CD4-positive, alpha-beta T cell (primary cell): ENCODE results near the gene LSR. TPM values are rescaled to one million over a fixed set of nuclear protein-coding genes. Genes with fewer than 3 reads are reported as not detected.
A peak's percentile ranks its signal among the peaks of the same experiment; 100 is the strongest.

Source experiments
- ATAC-seq: fragments of 200-7000 bp; cut with Tn5 transposase; one replicate; pipeline ENCODE4 v1.10.0; 2022; ENCODE audit warnings: mild to moderate bottlenecking; ENCODE audit not compliant: poor library complexity
- CTCF ChIA-PET: fragments of 350-600 bp; sonication (Branson Sonifier 250); formaldehyde crosslinking; loops from one replicate; lab custom pipeline; 2021; ENCODE audit warnings: antibody characterized with exemption, inconsistent platforms; lab: Charles Lee
- POLR2A ChIA-PET: fragments of 350-600 bp; sonication (Branson Sonifier 250); formaldehyde crosslinking; loops from one replicate; lab custom pipeline; 2021; ENCODE audit warnings: antibody characterized with exemption, inconsistent platforms; lab: Charles Lee
- DNase-seq, 14 experiments: peaks; one replicate each; pipeline ENCODE4 v3.0.0-alpha.2; 2013 to 2020; ENCODE audit warnings: mixed read lengths in 2 of 14
- H3K27ac ChIP-seq, 2 donors: one replicate each; pipeline versions ENCODE4 v1.5.1 to v1.7.0; 2013; ENCODE audit warnings: low read length in 2 of 2, low read depth in 1 of 2, mild to moderate bottlenecking in 1 of 2
- H3K27me3 ChIP-seq, 2 experiments: 1 replicate in 1 of 2; 2 replicates in 1 of 2; pipeline versions ENCODE4 v1.6.1 to v1.7.0; 2013; ENCODE audit warnings: low read length in 2 of 2, control low read depth in 1 of 2, mild to moderate bottlenecking in 1 of 2, moderate library complexity in 1 of 2; ENCODE audit not compliant: insufficient read depth in 2 of 2, control insufficient read depth in 1 of 2
- H3K36me3 ChIP-seq: one replicate; pipeline ENCODE4 v1.6.1; 2013; ENCODE audit warnings: low read length, control low read depth; ENCODE audit not compliant: insufficient read depth
- H3K4me1 ChIP-seq: one replicate; pipeline ENCODE4 v1.6.1; 2013; ENCODE audit warnings: low read length, control low read depth; ENCODE audit not compliant: insufficient read depth
- H3K4me3 ChIP-seq: one replicate; pipeline ENCODE4 v1.5.1; 2013; ENCODE audit warnings: mild to moderate bottlenecking, low read length, moderate library complexity
- H3K9me3 ChIP-seq, 2 experiments: 1 replicate in 1 of 2; 2 replicates in 1 of 2; pipeline versions ENCODE4 v1.6.1 to v1.7.0; 2013; ENCODE audit warnings: low read length in 2 of 2, mild to moderate bottlenecking in 2 of 2, control low read depth in 1 of 2, moderate library complexity in 1 of 2; ENCODE audit not compliant: control insufficient read depth in 1 of 2, insufficient read depth in 1 of 2
- H3K27ac Mint-ChIP-seq: one replicate; pipeline ENCODE4 v1.8.0; 2020; ENCODE audit warnings: mixed read lengths
- H3K27me3 Mint-ChIP-seq: one replicate; pipeline ENCODE4 v1.8.0; 2021; ENCODE audit warnings: mixed read lengths
- H3K36me3 Mint-ChIP-seq: one replicate; pipeline ENCODE4 v1.8.0; 2021; ENCODE audit warnings: low read depth, mixed read lengths
- H3K4me1 Mint-ChIP-seq: one replicate; pipeline ENCODE4 v1.8.0; 2021; ENCODE audit warnings: low read depth, mixed read lengths
- H3K4me3 Mint-ChIP-seq: one replicate; pipeline ENCODE4 v1.8.0; 2020; ENCODE audit warnings: mild to moderate bottlenecking, mixed read lengths
- H3K9me3 Mint-ChIP-seq: one replicate; pipeline ENCODE4 v1.8.0; 2020; ENCODE audit warnings: mixed read lengths
- intact Hi-C, 2 experiments: fragments of 100-400 bp; cut with DNase I in 1 of 2; cut with micrococcal nuclease in 1 of 2; formaldehyde crosslinking; loops; one replicate each; pipeline versions ENCODE4 v1.15.1 to v1.9.0; 2023 to 2025; cut with DNase I, micrococcal nuclease
- total RNA-seq, 174 experiments: library from RNA in 2 of 174; stranded (reverse) in 2 of 174; gene quantifications; one replicate each; pipeline ENCODE4 v1.2.3 and lab custom pipeline; 2021 to 2026
- TF ChIP-seq, protein P1 (sequence below): fragments of 200-600 bp; IDR thresholded peaks from one replicate; pipeline ENCODE4 v1.8.0; 2022; ENCODE audit warnings: antibody characterized with exemption, mild to moderate bottlenecking

LSR gene
- total RNA-seq, 2 experiments from 2014 or later, result 45.0 to 47.9 TPM

DNA sequence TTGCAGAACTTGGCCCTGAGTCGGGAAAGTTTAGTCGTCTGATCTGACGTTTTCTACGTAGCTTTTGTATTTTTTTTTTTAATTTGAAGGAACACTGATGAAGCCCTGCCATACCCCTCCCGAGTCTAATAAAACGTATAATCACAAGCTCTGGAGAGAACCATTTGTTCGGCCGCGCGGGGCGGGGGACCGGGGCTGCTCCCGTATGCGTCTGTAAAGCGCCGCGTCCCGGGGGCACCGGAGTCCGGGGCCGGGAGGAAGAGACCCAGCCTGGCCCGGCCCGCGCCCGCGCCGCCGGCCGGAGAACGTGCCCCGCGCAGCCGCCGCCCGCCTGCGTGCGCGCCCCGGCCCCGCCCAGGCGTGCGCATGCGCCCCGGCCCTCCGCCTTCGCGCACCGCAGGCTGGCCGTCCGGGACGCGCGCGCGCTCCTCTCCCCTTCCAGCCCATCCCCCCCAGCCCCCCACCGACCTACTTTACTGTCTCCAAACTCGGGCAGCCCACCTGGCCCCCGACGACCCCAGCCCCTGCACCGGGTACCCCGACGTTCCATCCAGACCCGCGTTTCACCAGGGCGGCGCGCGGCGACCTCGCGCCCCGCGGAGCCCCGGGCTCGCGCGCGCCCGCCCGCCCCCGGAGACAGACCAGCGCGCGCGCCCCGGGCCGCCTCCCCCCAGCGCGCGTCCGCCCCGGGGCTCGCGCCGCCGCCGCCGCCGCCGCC, 19.2 kb downstream of the LSR start:
- H3K27ac ChIP-seq, result peak overlapping the region; percentile 79 to 83
- peak overlapping the region; percentile 95 for H3K4me3 Mint-ChIP-seq
- H3K27me3 ChIP-seq, result no peaks in the 10 kb centered on the region
- H3K4me3 ChIP-seq, result peak overlapping the region; percentile 78
- peaks cover 34% of the 10 kb centered on the region for H3K4me1 Mint-ChIP-seq
- CTCF ChIA-PET, result interaction anchor here (1.2 kb wide), 1 partner anchor 114 kb away, joined by 3 read pairs; no protein-coding TSS in a partner anchor
- intact Hi-C loops, result loop anchor here (2.0 to 10.0 kb wide), 6 partner anchors 17 to 447 kb away; partner anchors contain the start of genes FXYD7 (in 2 of the 2) and KMT2B (in 1 of the 2)
- DNase-seq (peak; percentile 55 to 94 (median 76)), ATAC-seq (peak; percentile 55)
- no peaks in the 10 kb centered on the region for H3K9me3 ChIP-seq
- no peaks in the 10 kb centered on the region for H3K9me3 Mint-ChIP-seq
- peak overlapping the region; percentile 92 for H3K27ac Mint-ChIP-seq
- no peaks in the 10 kb centered on the region for H3K27me3 Mint-ChIP-seq
- POLR2A ChIA-PET, result interaction anchor here (0.7 to 4.1 kb wide), 14 partner anchors 11 to 195 kb away, joined by 3 to 27 read pairs (median 6); partner anchors contain the start of gene FXYD5
- H3K36me3 ChIP-seq, result peaks cover 34% of the 10 kb centered on the region
- TF ChIP-seq, protein P1, sequence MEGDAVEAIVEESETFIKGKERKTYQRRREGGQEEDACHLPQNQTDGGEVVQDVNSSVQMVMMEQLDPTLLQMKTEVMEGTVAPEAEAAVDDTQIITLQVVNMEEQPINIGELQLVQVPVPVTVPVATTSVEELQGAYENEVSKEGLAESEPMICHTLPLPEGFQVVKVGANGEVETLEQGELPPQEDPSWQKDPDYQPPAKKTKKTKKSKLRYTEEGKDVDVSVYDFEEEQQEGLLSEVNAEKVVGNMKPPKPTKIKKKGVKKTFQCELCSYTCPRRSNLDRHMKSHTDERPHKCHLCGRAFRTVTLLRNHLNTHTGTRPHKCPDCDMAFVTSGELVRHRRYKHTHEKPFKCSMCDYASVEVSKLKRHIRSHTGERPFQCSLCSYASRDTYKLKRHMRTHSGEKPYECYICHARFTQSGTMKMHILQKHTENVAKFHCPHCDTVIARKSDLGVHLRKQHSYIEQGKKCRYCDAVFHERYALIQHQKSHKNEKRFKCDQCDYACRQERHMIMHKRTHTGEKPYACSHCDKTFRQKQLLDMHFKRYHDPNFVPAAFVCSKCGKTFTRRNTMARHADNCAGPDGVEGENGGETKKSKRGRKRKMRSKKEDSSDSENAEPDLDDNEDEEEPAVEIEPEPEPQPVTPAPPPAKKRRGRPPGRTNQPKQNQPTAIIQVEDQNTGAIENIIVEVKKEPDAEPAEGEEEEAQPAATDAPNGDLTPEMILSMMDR, result no peak
- peaks cover 57% of the 10 kb centered on the region for H3K4me1 ChIP-seq
- H3K36me3 Mint-ChIP-seq, result peaks cover 57% of the 10 kb centered on the region

DNA sequence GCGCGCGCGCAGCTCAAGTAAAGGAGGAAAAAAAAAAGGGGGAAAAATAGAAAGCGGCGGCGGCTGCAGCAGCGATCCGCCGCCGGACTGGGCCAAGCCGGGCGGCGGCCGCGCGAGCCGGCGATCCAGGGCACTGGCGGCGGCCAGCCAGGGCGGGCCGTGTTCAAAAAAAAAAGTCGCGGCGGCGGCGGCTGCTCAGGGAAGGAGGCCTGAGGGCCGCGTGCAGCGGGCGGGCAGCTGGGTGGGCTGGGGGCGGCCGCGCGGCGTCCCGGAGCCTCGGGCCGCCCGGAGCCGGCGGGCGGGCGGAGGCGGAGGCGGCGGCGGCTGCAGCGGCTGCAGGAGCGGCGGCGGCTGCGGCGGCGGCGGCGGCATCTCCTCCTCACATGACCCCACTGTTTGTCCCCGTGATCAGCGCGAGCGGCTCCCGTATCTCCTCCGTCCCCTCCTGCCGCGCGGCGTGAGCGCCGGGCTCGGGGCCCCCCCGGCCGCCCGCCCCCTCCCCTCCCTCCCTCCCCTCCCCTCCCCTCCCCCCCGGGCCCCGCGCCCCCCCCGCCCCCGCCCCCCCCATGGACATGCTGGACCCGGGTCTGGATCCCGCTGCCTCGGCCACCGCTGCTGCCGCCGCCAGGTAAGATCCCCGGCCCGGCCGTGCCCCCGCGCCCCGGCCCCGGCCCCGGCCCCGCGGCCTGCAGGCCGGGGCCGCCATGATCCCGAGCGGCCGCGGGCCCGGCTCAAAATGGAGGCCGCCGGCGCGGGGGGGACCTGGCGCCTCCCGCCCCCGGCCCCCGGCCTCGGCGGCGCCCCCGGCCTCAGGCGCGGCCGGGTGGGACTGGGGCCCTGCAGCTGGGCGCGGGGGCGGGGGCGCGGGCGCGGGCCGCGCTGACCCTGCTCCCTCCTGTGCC, 20.0 kb downstream of the LSR start, which contains the start of gene USF2:
USF2 (plus strand) TSS at position 427 of the 902 bp plus-strand sequence; CDS start at position 567, 140 bp downstream.
- POLR2A ChIA-PET, result interaction anchor here (0.6 to 4.1 kb wide), 19 partner anchors 9 to 947 kb away, joined by 3 to 27 read pairs (median 4); partner anchors contain the start of gene FXYD5
- peak within 1 kb of the TSS; percentile 78 for H3K4me3 ChIP-seq
- H3K27me3 ChIP-seq, result no peaks in the 10 kb centered on the region
- no peaks in the 10 kb centered on the region for H3K9me3 ChIP-seq
- TF ChIP-seq, protein P1, result no peak
- H3K27ac Mint-ChIP-seq, result peak within 1 kb of the TSS; percentile 92
- H3K27me3 Mint-ChIP-seq, result no peaks in the 10 kb centered on the region
- CTCF ChIA-PET, result interaction anchor here (0.6 to 1.7 kb wide), 5 partner anchors 28 to 128 kb away, joined by 3 to 6 read pairs (median 4); no protein-coding TSS in a partner anchor
- peak within 1 kb of the TSS; percentile 79 to 83 for H3K27ac ChIP-seq
- no peaks in the 10 kb centered on the region for H3K9me3 Mint-ChIP-seq
- H3K4me3 Mint-ChIP-seq, result peak within 1 kb of the TSS; percentile 95
- ATAC-seq, result peak; percentile 33
- H3K36me3 ChIP-seq, result peaks cover 40% of the 10 kb centered on the region
- peaks cover 57% of the 10 kb centered on the region for H3K4me1 ChIP-seq
- peaks cover 37% of the 10 kb centered on the region for H3K4me1 Mint-ChIP-seq
- intact Hi-C loops, result loop anchor here (2.0 to 10.0 kb wide), 5 partner anchors 51 to 446 kb away; partner anchors contain the start of genes FXYD7 (in 2 of the 2) and KMT2B (in 1 of the 2)
- H3K36me3 Mint-ChIP-seq, result peaks cover 65% of the 10 kb centered on the region
- DNase-seq, result peak; percentile 47 to 87 (median 60)
